ENCODE results near the gene DEXI. TPM values are rescaled to one million over a fixed set of nuclear protein-coding genes. Genes with fewer than 3 reads are reported as not detected.

The DEXI gene
- total RNA-seq, 1 donor, result 40.2 TPM

GRCh38 chr16:10923146-10923649, 19.1 kb downstream of the DEXI start:
- no peak overlapping the region for H3K4me3 ChIP-seq (ENCODE audit: low read depth, low read length)
- DNase-seq (ENCODE audit: low read depth), result no peak
- TF ChIP-seq CTCF (IDR thresholded peaks at IDR 0.05; ENCODE audit: insufficient read depth, low read depth, low read length), result no peak

DNA sequence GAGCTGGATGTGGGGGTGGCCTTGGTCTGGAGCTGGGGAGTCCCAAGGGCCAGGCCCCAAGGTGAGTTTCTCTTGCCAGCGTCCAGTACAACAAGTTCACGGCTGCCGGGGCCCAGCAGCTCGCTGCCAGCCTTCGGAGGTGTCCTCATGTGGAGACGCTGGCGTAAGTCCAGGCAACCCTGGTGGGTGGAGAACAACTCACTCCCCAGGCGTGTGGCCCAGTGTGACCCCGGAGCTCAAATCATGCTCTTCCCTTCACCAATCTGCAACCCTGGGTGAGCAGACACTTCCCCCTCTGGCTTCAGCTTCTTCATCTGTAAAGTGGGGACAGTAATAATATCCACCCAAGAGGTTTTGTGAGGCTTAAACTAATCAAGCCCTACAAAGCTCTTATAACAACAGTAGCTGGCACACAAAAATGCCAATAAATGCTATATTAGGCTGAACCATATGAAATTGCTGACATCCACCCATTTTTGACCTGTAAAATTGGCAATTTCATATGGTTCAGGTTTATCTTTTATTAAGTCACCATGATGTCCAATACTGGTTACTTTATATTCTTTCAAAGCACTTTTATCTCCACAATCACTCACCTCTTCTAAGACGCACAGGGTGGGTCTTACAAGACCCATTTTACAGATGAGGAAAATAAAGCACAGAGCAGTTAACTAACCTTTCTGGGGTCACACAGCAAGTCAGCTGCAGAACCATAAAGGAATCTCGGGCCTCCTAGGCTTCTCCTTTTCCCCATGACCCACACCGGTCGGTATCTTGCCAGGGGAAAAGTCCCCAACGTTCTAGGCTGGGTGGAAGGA, 19.7 kb downstream of the DEXI start:
- H3K4me3 ChIP-seq (ENCODE audit: low read depth, low read length), result no peak overlapping the region
- TF ChIP-seq CTCF (IDR thresholded peaks at IDR 0.05; ENCODE audit: insufficient read depth, low read depth, low read length), result no peak
- DNase-seq (ENCODE audit: low read depth), result no peak

GRCh38 chr16:10921536-10922327, 20.5 kb downstream of the DEXI start:
- no peak for TF ChIP-seq CTCF (IDR thresholded peaks at IDR 0.05; ENCODE audit: insufficient read depth, low read depth, low read length)
- no peak for DNase-seq (ENCODE audit: low read depth)
- no peak overlapping the region for H3K4me3 ChIP-seq (ENCODE audit: low read depth, low read length)

- DNase-seq (ENCODE audit: low read depth), result no peak
- no peak for TF ChIP-seq CTCF (IDR thresholded peaks at IDR 0.05; ENCODE audit: insufficient read depth, low read depth, low read length)
- H3K4me3 ChIP-seq (ENCODE audit: low read depth, low read length), result no peak overlapping the region
These were observed 21.4 kb downstream of the DEXI start for GRCh38 chr16:10920726-10921427.

- DNase-seq (ENCODE audit: low read depth), result no peak
- H3K4me3 ChIP-seq (ENCODE audit: low read depth, low read length), result no peak overlapping the region
- no peak for TF ChIP-seq CTCF (IDR thresholded peaks at IDR 0.05; ENCODE audit: insufficient read depth, low read depth, low read length)
These were observed 23.3 kb downstream of the DEXI start for GRCh38 chr16:10919003-10919351.

DNA sequence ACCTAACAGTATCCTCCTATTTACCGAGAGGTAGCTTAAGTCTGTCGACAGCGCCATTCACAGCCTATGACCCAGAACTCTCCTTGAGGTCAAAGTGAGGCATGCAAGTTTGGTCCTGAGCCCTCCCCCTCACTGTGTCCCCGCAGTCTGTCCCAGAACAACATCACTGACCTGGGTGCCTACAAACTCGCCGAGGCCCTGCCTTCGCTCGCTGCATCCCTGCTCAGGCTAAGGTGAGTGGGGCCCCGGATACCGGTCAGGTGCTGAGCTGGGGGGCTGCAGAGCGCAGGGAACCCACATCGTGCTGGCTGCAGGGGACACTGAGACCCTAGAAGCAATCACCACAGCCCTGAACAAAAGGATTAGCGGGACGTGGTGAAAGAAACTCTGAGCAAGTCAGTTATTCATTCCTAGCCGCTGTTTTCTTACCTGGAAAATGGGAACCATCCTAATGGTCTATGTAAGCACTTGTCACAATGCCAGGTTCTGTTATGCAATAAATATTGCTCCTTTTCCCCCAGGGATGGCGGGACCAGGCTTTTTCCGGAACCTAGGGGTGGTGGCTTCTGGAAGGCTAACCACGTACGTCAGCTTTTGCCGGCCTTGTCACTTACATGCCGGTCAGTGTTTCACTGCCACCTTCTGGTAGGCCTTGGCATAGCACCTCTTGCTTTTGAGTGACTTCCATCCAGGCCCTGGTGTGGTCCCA, 23.8 kb downstream of the DEXI start:
- peak; percentile 89 for DNase-seq (ENCODE audit: low read depth)
- peak; percentile 98 for TF ChIP-seq CTCF (IDR thresholded peaks at IDR 0.05; ENCODE audit: insufficient read depth, low read depth, low read length)

More for the DNA sequence above, 23.8 kb downstream of the DEXI start:
- no peak overlapping the region for H3K4me3 ChIP-seq (ENCODE audit: low read depth, low read length)
